ENCODE results near the gene MRTFB.

MRTFB gene

GRCh38 chr16:14194721-14195120 lies 123.6 kb downstream of the MRTFB start:
- DNase-seq = no peak

GRCh38 chr16:14196011-14196410 lies 124.9 kb downstream of the MRTFB start:
- no peak for DNase-seq

GRCh38 chr16:14196539-14196938 lies 125.4 kb downstream of the MRTFB start:
- DNase-seq = no peak

- no peak for DNase-seq
Observed at GRCh38 chr16:14198012-14198411, 126.9 kb downstream of the MRTFB start.

GRCh38 chr16:14198572-14198971 lies 127.5 kb downstream of the MRTFB start:
- no peak for DNase-seq

- DNase-seq = no peak
Observed at GRCh38 chr16:14199199-14199598, 128.1 kb downstream of the MRTFB start.

GRCh38 chr16:14199624-14200023 lies 128.5 kb downstream of the MRTFB start:
- DNase-seq = no peak

GRCh38 chr16:14202095-14202494 lies 131.0 kb downstream of the MRTFB start:
- DNase-seq = no peak

- no peak for DNase-seq
Observed at GRCh38 chr16:14202697-14203096, 131.6 kb downstream of the MRTFB start.

GRCh38 chr16:14203166-14203565 lies 132.0 kb downstream of the MRTFB start:
- DNase-seq = no peak

GRCh38 chr16:14205666-14206065 lies 134.5 kb downstream of the MRTFB start:
- DNase-seq = no peak

- no peak for DNase-seq
Observed at GRCh38 chr16:14211856-14212543, 140.9 kb downstream of the MRTFB start.

- no peak for DNase-seq
Observed at GRCh38 chr16:14215941-14216340, 144.8 kb downstream of the MRTFB start.

- no peak for DNase-seq
Observed at GRCh38 chr16:14219983-14220382, 148.9 kb downstream of the MRTFB start.

- DNase-seq = no peak
Observed at GRCh38 chr16:14223632-14224031, 152.5 kb downstream of the MRTFB start.

GRCh38 chr16:14225457-14225856 lies 154.3 kb downstream of the MRTFB start:
- DNase-seq = no peak

GRCh38 chr16:14232106-14232864 lies 161.2 kb downstream of the MRTFB start:
- DNase-seq = no peak

GRCh38 chr16:14236401-14236800 lies 165.3 kb downstream of the MRTFB start:
- no peak for DNase-seq

- DNase-seq = no peak
Observed at GRCh38 chr16:14238756-14239155, 167.6 kb downstream of the MRTFB start.

- DNase-seq = no peak
Observed at GRCh38 chr16:14239791-14240190, 168.7 kb downstream of the MRTFB start.

GRCh38 chr16:14240219-14240843 lies 169.2 kb downstream of the MRTFB start:
- no peak for DNase-seq

- no peak for DNase-seq
Observed at GRCh38 chr16:14240964-14241363, 169.8 kb downstream of the MRTFB start.

- DNase-seq = no peak
Observed at GRCh38 chr16:14241631-14242030, 170.5 kb downstream of the MRTFB start.

- no peak for DNase-seq
Observed at GRCh38 chr16:14242769-14243168, 171.7 kb downstream of the MRTFB start.
